GM23338 (cell line): ENCODE measurements around the gene B4GALT5. TPM values are rescaled to one million over a fixed set of nuclear protein-coding genes. Genes with fewer than 3 reads are reported as not detected.

ENCODE experiments used
- ATAC-seq: fragments of 200-7000 bp; cut with Tn5 transposase; 3 replicates; pipeline ENCODE4 v1.9.1; 2020
- DNase-seq: peaks from one replicate; pipeline ENCODE4 v3.0.0-alpha.2; 2015; ENCODE audit warnings: low spot score
- H2AFZ ChIP-seq: fragments of 200-600 bp; sonication (generic); 2 replicates; pipeline ENCODE4 v1.8.0; 2016; ENCODE audit warnings: antibody characterized with exemption, mild to moderate bottlenecking, moderate library complexity
- H3F3A ChIP-seq: fragments of 200-600 bp; sonication (generic); replicated peaks from 2 replicates; pipeline ENCODE4 v1.8.0; 2017; ENCODE audit warnings: antibody characterized with exemption, mixed run types, low read depth
- H3K27ac ChIP-seq: fragments of 200-600 bp; sonication (generic); 2 replicates; pipeline ENCODE4 v1.6.1; 2016; ENCODE audit warnings: low read depth
- H3K27me3 ChIP-seq: fragments of 200-600 bp; sonication (generic); 2 replicates; pipeline ENCODE4 v1.8.0; 2016; ENCODE audit warnings: mild to moderate bottlenecking, mixed run types, moderate library complexity; ENCODE audit not compliant: insufficient read depth
- H3K36me3 ChIP-seq: fragments of 200-600 bp; sonication (generic); 2 replicates; pipeline ENCODE4 v1.8.0; 2016; ENCODE audit warnings: mild to moderate bottlenecking; ENCODE audit not compliant: insufficient read depth
- H3K4me1 ChIP-seq: fragments of 200-600 bp; sonication (generic); 2 replicates; pipeline ENCODE4 v1.8.0; 2016; ENCODE audit warnings: mild to moderate bottlenecking, moderate library complexity; ENCODE audit not compliant: insufficient read depth
- H3K4me2 ChIP-seq: fragments of 200-600 bp; sonication (generic); 2 replicates; pipeline ENCODE4 v1.7.1; 2017; ENCODE audit warnings: mixed run types
- H3K4me3 ChIP-seq: fragments of 200-600 bp; sonication (generic); 2 replicates; pipeline ENCODE4 v1.6.1; 2016; ENCODE audit warnings: mixed run types
- H3K79me2 ChIP-seq: fragments of 200-600 bp; sonication (generic); replicated peaks from 2 replicates; pipeline ENCODE4 v1.8.0; 2017; ENCODE audit warnings: mild to moderate bottlenecking; ENCODE audit not compliant: insufficient read depth
- H3K9me2 ChIP-seq: fragments of 200-600 bp; sonication (generic); 2 replicates; pipeline ENCODE4 v1.8.0; 2017; ENCODE audit not compliant: insufficient read depth
- H4K20me1 ChIP-seq: fragments of 200-600 bp; sonication (generic); replicated peaks from 2 replicates; pipeline ENCODE4 v1.8.0; 2017; ENCODE audit warnings: mild to moderate bottlenecking; ENCODE audit not compliant: insufficient read depth
- H3K27ac Mint-ChIP-seq: 2 replicates; pipeline ENCODE4 v1.8.0; 2020; ENCODE audit warnings: inconsistent platforms, mild to moderate bottlenecking, moderate library complexity, mixed read lengths
- H3K27me3 Mint-ChIP-seq: 3 replicates; pipeline ENCODE4 v1.8.0; 2022; ENCODE audit warnings: low read depth, mild to moderate bottlenecking, moderate library complexity, mixed read lengths, inconsistent platforms; ENCODE audit not compliant: insufficient read depth, poor library complexity
- H3K36me3 Mint-ChIP-seq: 3 replicates; pipeline ENCODE4 v1.8.0; 2021; ENCODE audit warnings: low read depth, mild to moderate bottlenecking, inconsistent platforms, moderate library complexity, mixed read lengths
- H3K4me1 Mint-ChIP-seq: 3 replicates; pipeline ENCODE4 v1.8.0; 2020; ENCODE audit warnings: mild to moderate bottlenecking, inconsistent platforms, mixed read lengths
- H3K4me3 Mint-ChIP-seq: 3 replicates; pipeline ENCODE4 v1.8.0; 2021; ENCODE audit warnings: moderate library complexity, mild to moderate bottlenecking, inconsistent platforms, mixed read lengths
- H3K9me3 Mint-ChIP-seq: 3 replicates; pipeline ENCODE4 v1.8.0; 2020; ENCODE audit warnings: moderate library complexity, mild to moderate bottlenecking, inconsistent platforms, mixed read lengths
- CREB1 ChIP-seq: fragments of 250-450 bp; sonication (Bioruptor Pico); IDR thresholded peaks from 2 replicates; pipeline ENCODE4 v1.5.0; 2020; ENCODE audit warnings: low read depth, mild to moderate bottlenecking, moderate library complexity
- EZH2 ChIP-seq: fragments of 200-600 bp; sonication (generic); IDR thresholded peaks from one replicate; pipeline ENCODE4 v1.8.0; 2017; ENCODE audit warnings: antibody characterized with exemption, mild to moderate bottlenecking, low read depth; ENCODE audit not compliant: unreplicated experiment
- EZH2phosphoT487 ChIP-seq: fragments of 200-600 bp; sonication (generic); IDR thresholded peaks from one replicate; pipeline ENCODE4 v1.8.1; 2018; ENCODE audit warnings: antibody characterized with exemption; ENCODE audit not compliant: unreplicated experiment
- JUNB ChIP-seq: IDR thresholded peaks from one replicate; pipeline ENCODE4 v1.6.1; 2016; ENCODE audit warnings: antibody characterized with exemption; ENCODE audit not compliant: unreplicated experiment
- NANOG ChIP-seq: IDR thresholded peaks from 2 replicates; pipeline ENCODE4 v1.6.1; 2016; ENCODE audit warnings: antibody characterized with exemption, borderline replicate concordance
- POLR2AphosphoS5 ChIP-seq: IDR thresholded peaks from 2 replicates; pipeline ENCODE4 v1.6.1; 2016; ENCODE audit warnings: antibody characterized with exemption, low read depth
- STAT1 ChIP-seq: IDR thresholded peaks from one replicate; pipeline ENCODE4 v1.6.1; 2016; ENCODE audit warnings: antibody characterized with exemption; ENCODE audit not compliant: unreplicated experiment
- ZNF114 ChIP-seq: fragments of 250-450 bp; sonication (Bioruptor Pico); IDR thresholded peaks from 2 replicates; pipeline ENCODE4 v1.5.0; 2020; ENCODE audit warnings: mild to moderate bottlenecking, moderate library complexity
- ZNF331 ChIP-seq: fragments of 250-450 bp; sonication (Bioruptor Pico); IDR thresholded peaks from 2 replicates; pipeline ENCODE4 v1.5.0; 2020; ENCODE audit warnings: low read depth, mild to moderate bottlenecking, moderate library complexity
- polyA plus RNA-seq: library from polyadenylated mRNA; unstranded; fragments of >200 nt; fragmentation: Nextera tagmentation; extraction: Ambion mirVana; gene quantifications from 2 replicates; pipeline ENCODE4 v1.2.1, GENCODE V29; 2016
- total RNA-seq: library from RNA; depleted of rRNA; stranded (reverse); fragments of >200 nt; shearing (Covaris generic); gene quantifications from 2 replicates; pipeline ENCODE4 v1.2.3, GENCODE V29; 2014
- TF ChIP-seq, protein P1 (sequence below): IDR thresholded peaks from 2 replicates; pipeline ENCODE4 v1.6.1; 2016; ENCODE audit warnings: antibody characterized with exemption
- TF ChIP-seq, protein P2 (sequence below): fragments of 250-450 bp; sonication (Bioruptor Pico); IDR thresholded peaks from 2 replicates; pipeline ENCODE4 v1.5.0; 2020; ENCODE audit warnings: mild to moderate bottlenecking, moderate library complexity
- TF ChIP-seq, protein P3 (sequence below), 2 experiments: fragments of 200-600 bp in 1 of 2; sonication (generic) in 1 of 2; conservative IDR thresholded peaks; 2 replicates each; pipeline versions ENCODE4 v1.5.1 to v1.6.1; 2016 to 2017; ENCODE audit warnings: antibody characterized with exemption in 2 of 2, low read depth in 2 of 2, mild to moderate bottlenecking in 2 of 2, moderate library complexity in 1 of 2
- TF ChIP-seq, protein P4 (sequence below): IDR thresholded peaks from one replicate; pipeline ENCODE4 v1.6.1; 2018; ENCODE audit warnings: antibody characterized with exemption; ENCODE audit not compliant: unreplicated experiment

B4GALT5 gene
- total and polyA plus RNA-seq, 2 experiments from 2014 or later, result 19.1 to 50.3 TPM

DNA sequence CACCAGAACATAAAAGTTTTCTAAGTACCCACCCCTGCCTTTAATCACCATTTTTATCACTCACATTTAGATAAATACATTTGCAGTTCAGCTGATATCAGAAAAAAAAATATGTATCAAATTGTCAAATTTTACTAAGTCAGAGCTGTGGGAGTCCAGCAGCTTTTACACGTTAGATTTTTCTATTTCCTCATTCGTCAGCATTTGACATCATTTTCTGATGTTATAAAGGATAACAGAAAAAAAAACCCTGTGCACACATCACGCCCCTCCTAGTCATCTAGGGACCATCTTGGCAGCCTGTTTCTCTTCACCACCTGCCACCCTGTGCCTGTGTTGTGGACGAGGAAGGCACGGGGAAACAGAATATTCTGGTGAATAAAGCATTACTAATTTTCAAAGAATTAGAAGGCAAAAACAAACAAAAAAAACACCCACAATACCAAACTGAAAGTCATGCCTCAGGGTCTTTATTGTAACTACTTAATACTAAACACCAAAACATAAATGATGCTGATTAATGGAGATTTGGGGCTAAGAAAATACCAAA is 12.4 kb downstream of the B4GALT5 start:
- peaks cover 61% of the 10 kb centered on the region for H3K4me1 ChIP-seq
- H3K27me3 ChIP-seq, result no peaks in the 10 kb centered on the region
- Mint-ChIP-seq H3K36me3 (peaks cover 6% of the 10 kb centered on the region; the same call in 1 of the 3 replicates), H3K4me1 (peaks cover 69% of the 10 kb centered on the region), H3K9me3 (no peaks in the 10 kb centered on the region), H3K27me3 (peaks cover 8% of the 10 kb centered on the region), H3K4me3 (no peak overlapping the region), H3K27ac (peak overlapping the region; percentile 83)
- ATAC-seq (no peak), DNase-seq (no peak)
- peak overlapping the region; percentile 21; the same call in 1 of the 2 replicates for H3K27ac ChIP-seq
- no peaks in the 10 kb centered on the region for H3K36me3 ChIP-seq
- H3K79me2 ChIP-seq, result peaks cover 100% of the 10 kb centered on the region
- 0 out of 2 replicates have a peak overlapping the region, but pooled peaks have one; percentile 31 for H3K4me2 ChIP-seq
- H3K4me3 ChIP-seq, result no peak overlapping the region
- H3F3A ChIP-seq, result no peaks in the 10 kb centered on the region
- TF ChIP-seq POLR2AphosphoS5 (no peak), CREB1 (no peak), JUNB (no peak), ZNF114 (no peak), STAT1 (no peak), NANOG (no peak), ZNF331 (CRISPR knock-in tag) (no peak), EZH2phosphoT487 (no peak), EZH2 (no peak)
- TF ChIP-seq, protein P1, sequence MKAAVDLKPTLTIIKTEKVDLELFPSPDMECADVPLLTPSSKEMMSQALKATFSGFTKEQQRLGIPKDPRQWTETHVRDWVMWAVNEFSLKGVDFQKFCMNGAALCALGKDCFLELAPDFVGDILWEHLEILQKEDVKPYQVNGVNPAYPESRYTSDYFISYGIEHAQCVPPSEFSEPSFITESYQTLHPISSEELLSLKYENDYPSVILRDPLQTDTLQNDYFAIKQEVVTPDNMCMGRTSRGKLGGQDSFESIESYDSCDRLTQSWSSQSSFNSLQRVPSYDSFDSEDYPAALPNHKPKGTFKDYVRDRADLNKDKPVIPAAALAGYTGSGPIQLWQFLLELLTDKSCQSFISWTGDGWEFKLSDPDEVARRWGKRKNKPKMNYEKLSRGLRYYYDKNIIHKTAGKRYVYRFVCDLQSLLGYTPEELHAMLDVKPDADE, result no peak
- TF ChIP-seq, protein P2, sequence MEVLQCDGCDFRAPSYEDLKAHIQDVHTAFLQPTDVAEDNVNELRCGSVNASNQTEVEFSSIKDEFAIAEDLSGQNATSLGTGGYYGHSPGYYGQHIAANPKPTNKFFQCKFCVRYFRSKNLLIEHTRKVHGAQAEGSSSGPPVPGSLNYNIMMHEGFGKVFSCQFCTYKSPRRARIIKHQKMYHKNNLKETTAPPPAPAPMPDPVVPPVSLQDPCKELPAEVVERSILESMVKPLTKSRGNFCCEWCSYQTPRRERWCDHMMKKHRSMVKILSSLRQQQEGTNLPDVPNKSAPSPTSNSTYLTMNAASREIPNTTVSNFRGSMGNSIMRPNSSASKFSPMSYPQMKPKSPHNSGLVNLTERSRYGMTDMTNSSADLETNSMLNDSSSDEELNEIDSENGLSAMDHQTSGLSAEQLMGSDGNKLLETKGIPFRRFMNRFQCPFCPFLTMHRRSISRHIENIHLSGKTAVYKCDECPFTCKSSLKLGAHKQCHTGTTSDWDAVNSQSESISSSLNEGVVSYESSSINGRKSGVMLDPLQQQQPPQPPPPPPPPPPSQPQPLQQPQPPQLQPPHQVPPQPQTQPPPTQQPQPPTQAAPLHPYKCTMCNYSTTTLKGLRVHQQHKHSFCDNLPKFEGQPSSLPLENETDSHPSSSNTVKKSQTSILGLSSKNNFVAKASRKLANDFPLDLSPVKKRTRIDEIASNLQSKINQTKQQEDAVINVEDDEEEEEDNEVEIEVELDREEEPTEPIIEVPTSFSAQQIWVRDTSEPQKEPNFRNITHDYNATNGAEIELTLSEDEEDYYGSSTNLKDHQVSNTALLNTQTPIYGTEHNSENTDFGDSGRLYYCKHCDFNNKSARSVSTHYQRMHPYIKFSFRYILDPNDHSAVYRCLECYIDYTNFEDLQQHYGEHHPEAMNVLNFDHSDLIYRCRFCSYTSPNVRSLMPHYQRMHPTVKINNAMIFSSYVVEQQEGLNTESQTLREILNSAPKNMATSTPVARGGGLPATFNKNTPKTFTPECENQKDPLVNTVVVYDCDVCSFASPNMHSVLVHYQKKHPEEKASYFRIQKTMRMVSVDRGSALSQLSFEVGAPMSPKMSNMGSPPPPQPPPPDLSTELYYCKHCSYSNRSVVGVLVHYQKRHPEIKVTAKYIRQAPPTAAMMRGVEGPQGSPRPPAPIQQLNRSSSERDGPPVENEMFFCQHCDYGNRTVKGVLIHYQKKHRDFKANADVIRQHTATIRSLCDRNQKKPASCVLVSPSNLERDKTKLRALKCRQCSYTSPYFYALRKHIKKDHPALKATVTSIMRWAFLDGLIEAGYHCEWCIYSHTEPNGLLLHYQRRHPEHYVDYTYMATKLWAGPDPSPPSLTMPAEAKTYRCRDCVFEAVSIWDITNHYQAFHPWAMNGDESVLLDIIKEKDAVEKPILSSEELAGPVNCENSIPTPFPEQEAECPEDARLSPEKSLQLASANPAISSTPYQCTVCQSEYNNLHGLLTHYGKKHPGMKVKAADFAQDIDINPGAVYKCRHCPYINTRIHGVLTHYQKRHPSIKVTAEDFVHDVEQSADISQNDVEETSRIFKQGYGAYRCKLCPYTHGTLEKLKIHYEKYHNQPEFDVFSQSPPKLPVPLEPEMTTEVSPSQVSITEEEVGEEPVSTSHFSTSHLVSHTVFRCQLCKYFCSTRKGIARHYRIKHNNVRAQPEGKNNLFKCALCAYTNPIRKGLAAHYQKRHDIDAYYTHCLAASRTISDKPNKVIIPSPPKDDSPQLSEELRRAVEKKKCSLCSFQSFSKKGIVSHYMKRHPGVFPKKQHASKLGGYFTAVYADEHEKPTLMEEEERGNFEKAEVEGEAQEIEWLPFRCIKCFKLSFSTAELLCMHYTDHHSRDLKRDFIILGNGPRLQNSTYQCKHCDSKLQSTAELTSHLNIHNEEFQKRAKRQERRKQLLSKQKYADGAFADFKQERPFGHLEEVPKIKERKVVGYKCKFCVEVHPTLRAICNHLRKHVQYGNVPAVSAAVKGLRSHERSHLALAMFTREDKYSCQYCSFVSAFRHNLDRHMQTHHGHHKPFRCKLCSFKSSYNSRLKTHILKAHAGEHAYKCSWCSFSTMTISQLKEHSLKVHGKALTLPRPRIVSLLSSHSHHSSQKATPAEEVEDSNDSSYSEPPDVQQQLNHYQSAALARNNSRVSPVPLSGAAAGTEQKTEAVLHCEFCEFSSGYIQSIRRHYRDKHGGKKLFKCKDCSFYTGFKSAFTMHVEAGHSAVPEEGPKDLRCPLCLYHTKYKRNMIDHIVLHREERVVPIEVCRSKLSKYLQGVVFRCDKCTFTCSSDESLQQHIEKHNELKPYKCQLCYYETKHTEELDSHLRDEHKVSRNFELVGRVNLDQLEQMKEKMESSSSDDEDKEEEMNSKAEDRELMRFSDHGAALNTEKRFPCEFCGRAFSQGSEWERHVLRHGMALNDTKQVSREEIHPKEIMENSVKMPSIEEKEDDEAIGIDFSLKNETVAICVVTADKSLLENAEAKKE (CRISPR knock-in tag), result no peak
- TF ChIP-seq, protein P3, sequence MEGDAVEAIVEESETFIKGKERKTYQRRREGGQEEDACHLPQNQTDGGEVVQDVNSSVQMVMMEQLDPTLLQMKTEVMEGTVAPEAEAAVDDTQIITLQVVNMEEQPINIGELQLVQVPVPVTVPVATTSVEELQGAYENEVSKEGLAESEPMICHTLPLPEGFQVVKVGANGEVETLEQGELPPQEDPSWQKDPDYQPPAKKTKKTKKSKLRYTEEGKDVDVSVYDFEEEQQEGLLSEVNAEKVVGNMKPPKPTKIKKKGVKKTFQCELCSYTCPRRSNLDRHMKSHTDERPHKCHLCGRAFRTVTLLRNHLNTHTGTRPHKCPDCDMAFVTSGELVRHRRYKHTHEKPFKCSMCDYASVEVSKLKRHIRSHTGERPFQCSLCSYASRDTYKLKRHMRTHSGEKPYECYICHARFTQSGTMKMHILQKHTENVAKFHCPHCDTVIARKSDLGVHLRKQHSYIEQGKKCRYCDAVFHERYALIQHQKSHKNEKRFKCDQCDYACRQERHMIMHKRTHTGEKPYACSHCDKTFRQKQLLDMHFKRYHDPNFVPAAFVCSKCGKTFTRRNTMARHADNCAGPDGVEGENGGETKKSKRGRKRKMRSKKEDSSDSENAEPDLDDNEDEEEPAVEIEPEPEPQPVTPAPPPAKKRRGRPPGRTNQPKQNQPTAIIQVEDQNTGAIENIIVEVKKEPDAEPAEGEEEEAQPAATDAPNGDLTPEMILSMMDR (conservative IDR thresholded peaks at IDR 0.05; ENCODE audit: low read depth in 2 of 2), result no peak
- TF ChIP-seq, protein P4, sequence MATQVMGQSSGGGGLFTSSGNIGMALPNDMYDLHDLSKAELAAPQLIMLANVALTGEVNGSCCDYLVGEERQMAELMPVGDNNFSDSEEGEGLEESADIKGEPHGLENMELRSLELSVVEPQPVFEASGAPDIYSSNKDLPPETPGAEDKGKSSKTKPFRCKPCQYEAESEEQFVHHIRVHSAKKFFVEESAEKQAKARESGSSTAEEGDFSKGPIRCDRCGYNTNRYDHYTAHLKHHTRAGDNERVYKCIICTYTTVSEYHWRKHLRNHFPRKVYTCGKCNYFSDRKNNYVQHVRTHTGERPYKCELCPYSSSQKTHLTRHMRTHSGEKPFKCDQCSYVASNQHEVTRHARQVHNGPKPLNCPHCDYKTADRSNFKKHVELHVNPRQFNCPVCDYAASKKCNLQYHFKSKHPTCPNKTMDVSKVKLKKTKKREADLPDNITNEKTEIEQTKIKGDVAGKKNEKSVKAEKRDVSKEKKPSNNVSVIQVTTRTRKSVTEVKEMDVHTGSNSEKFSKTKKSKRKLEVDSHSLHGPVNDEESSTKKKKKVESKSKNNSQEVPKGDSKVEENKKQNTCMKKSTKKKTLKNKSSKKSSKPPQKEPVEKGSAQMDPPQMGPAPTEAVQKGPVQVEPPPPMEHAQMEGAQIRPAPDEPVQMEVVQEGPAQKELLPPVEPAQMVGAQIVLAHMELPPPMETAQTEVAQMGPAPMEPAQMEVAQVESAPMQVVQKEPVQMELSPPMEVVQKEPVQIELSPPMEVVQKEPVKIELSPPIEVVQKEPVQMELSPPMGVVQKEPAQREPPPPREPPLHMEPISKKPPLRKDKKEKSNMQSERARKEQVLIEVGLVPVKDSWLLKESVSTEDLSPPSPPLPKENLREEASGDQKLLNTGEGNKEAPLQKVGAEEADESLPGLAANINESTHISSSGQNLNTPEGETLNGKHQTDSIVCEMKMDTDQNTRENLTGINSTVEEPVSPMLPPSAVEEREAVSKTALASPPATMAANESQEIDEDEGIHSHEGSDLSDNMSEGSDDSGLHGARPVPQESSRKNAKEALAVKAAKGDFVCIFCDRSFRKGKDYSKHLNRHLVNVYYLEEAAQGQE, result no peak
- no peaks in the 10 kb centered on the region for H3K9me2 ChIP-seq
- H2AFZ ChIP-seq, result no peak overlapping the region
- H4K20me1 ChIP-seq, result peaks cover 66% of the 10 kb centered on the region
